K562 (cell line): ENCODE data around the gene LRRC15. TPM values are rescaled to one million over a fixed set of nuclear protein-coding genes. Genes with fewer than 3 reads are reported as not detected.
A peak's percentile ranks its signal among the peaks of the same experiment; 100 is the strongest.

ENCODE experiments used
- CBFA2T3 ChIP-seq: fragments of 450-650 bp; IDR thresholded peaks from 2 replicates; pipeline ENCODE4 v1.6.1; 2017
- CTBP1 ChIP-seq: fragments of 450-650 bp; IDR thresholded peaks from 2 replicates; pipeline ENCODE4 v1.6.1; 2016; ENCODE audit warnings: borderline replicate concordance
- EP400 ChIP-seq: fragments of 450-650 bp; IDR thresholded peaks from 2 replicates; pipeline ENCODE4 v1.6.1; 2017; ENCODE audit warnings: antibody characterized with exemption, mild to moderate bottlenecking, moderate library complexity
- FOXA1 ChIP-seq: fragments of 450-650 bp; IDR thresholded peaks from 2 replicates; pipeline ENCODE4 v1.6.1; 2016; ENCODE audit warnings: mild to moderate bottlenecking, borderline replicate concordance
- FOXJ2 ChIP-seq: fragments of 200-800 bp; sonication (Bioruptor generic); IDR thresholded peaks from 2 replicates; pipeline ENCODE4 v1.6.1; 2016; ENCODE audit warnings: missing genetic modification characterization, missing compliant biosample characterization
- MEIS2 ChIP-seq: fragments of 450-650 bp; IDR thresholded peaks from 2 replicates; pipeline ENCODE4 v1.6.1; 2014; ENCODE audit warnings: mild to moderate bottlenecking; ENCODE audit not compliant: partially characterized antibody
- RBM15 ChIP-seq: fragments of 200-400 bp; formaldehyde crosslinking; IDR thresholded peaks from 2 replicates; pipeline ENCODE4 v1.6.1; 2018; ENCODE audit warnings: mild to moderate bottlenecking, low read length, moderate library complexity; ENCODE audit not compliant: insufficient read depth
- SIN3A ChIP-seq, 2 experiments: fragments of 150-350 bp in 1 of 2; IDR thresholded peaks; 2 replicates each; pipeline ENCODE4 v1.6.1; 2011 to 2016; ENCODE audit warnings: borderline replicate concordance in 2 of 2, low read depth in 2 of 2, low read length in 2 of 2, mild to moderate bottlenecking in 2 of 2, moderate library complexity in 2 of 2; ENCODE audit not compliant: control insufficient read depth in 1 of 2
- SMARCA5 ChIP-seq: fragments of 450-650 bp; IDR thresholded peaks from 2 replicates; pipeline ENCODE4 v1.6.1; 2016
- SNIP1 ChIP-seq: fragments of 450-650 bp; IDR thresholded peaks from 2 replicates; pipeline ENCODE4 v1.7.1; 2017; ENCODE audit warnings: low read depth, mild to moderate bottlenecking
- ZNF253 ChIP-seq: fragments of 250-450 bp; sonication (Bioruptor Pico); conservative IDR thresholded peaks from 2 replicates; pipeline ENCODE4 v1.6.1; 2021; ENCODE audit warnings: mild to moderate bottlenecking
- ZNF644 ChIP-seq: fragments of 200-800 bp; sonication (Bioruptor generic); IDR thresholded peaks from 2 replicates; pipeline ENCODE4 v1.6.1; 2016; ENCODE audit warnings: low read depth, missing genetic modification characterization, missing compliant biosample characterization
- polyA plus RNA-seq, 8 experiments: library from polyadenylated mRNA; depleted of rRNA in 4 of 8; stranded (reverse) in 5 of 8; unstranded in 3 of 8; fragments of >200 nt; fragmentation: Nextera tagmentation in 2 of 8; fragmentation: Illumina TruSeq in 1 of 8; extraction: Ambion mirVana in 2 of 8; extraction: Trizol in 1 of 8; gene quantifications; 2 replicates each; pipeline versions ENCODE4 v1.2.1 to v1.2.3, GENCODE V29; 2011 to 2014; ENCODE audit warnings: inconsistent platforms in 1 of 8, missing spikeins in 1 of 8
- total RNA-seq, 7 experiments: library from RNA; depleted of rRNA in 6 of 7; stranded (reverse); fragments of >200 nt in 6 of 7; fragmentation: Illumina TruSeq in 2 of 7; extraction: Trizol in 2 of 7; gene quantifications; 2 replicates each; pipeline versions ENCODE4 v1.2.1 to v1.2.3, GENCODE V29; 2011 to 2021; ENCODE audit warnings: low replicate concordance in 1 of 7
- TF ChIP-seq, protein P1 (sequence below): fragments of 450-650 bp; formaldehyde crosslinking; IDR thresholded peaks from 2 replicates; pipeline ENCODE4 v1.4.0; 2022; ENCODE audit warnings: missing genetic modification characterization
- TF ChIP-seq, protein P2 (sequence below): fragments of 250-450 bp; sonication (Bioruptor Pico); IDR thresholded peaks from 2 replicates; pipeline ENCODE4 v1.9.0; 2021; ENCODE audit warnings: mild to moderate bottlenecking
- TF ChIP-seq, protein P3 (sequence below): fragments of 250-450 bp; sonication (Bioruptor Pico); IDR thresholded peaks from 2 replicates; pipeline ENCODE4 v1.8.0; 2022; ENCODE audit warnings: moderate library complexity, mild to moderate bottlenecking, inconsistent platforms
- TF ChIP-seq, protein P4 (sequence below): sonication (generic); formaldehyde crosslinking; IDR thresholded peaks from 2 replicates; pipeline ENCODE4 v1.8.1; 2023; ENCODE audit warnings: mild to moderate bottlenecking, missing genetic modification reagents
- TF ChIP-seq, protein P5 (sequence below): sonication (generic); formaldehyde crosslinking; IDR thresholded peaks from 2 replicates; pipeline ENCODE4 v1.8.0; 2022; ENCODE audit warnings: missing genetic modification reagents, mild to moderate bottlenecking, borderline replicate concordance

LRRC15 gene
- total and polyA plus RNA-seq, 9 of the 15 experiments (the other 6 are each of a cell fraction or from before 2014, with no cell fraction given), result not detected

DNA sequence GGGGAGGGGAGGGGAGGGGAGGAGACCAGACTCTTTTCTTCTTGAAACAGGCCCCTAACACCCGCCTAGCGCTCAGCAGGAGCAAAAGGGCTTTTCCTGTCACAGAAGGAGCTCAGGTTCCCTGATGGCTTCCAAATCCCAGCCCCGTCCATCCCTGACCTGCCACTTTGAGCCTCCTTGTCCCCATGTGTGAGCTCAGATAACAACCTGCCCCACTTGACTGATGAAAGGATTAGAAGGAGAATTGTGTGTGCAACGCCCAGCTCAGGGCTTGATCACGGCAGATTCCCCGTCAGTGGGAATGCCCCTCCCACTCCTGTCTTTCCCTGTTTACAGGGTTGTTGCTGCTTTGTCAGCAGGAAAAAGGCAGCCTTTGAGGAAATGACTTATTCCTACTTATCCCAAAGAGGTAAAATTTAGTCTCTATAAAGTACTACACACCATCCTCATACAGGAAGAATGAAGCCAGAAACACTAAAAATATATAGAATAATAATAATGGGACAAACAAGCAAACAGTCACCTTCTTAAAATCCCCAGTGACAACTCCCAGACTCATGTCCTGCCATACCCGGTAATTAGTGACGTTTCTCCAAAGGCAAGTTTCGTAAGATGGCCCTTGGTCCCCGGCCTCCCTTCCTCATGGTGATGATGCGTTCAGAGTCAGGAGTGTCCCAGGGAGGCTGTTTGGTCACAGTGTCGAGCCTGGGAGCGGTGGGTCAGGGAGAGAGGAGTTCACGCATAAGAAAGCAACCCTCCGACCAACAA lies 6.1 kb upstream of the LRRC15 start (continued):
- TF ChIP-seq FOXA1 (no peak), FOXJ2 (tag) (peak; percentile 49; the same call in 1 of the 2 replicates), CBFA2T3 (peak; percentile 37; the same call in 1 of the 2 replicates), RBM15 (no peak), EP400 (no peak), ZNF253 (no peak), SIN3A (IDR thresholded peaks at IDR 0.05; ENCODE audit: borderline replicate concordance in 2 of 2, control insufficient read depth in 1 of 2, low read depth in 2 of 2, low read length in 2 of 2) (no peak), ZNF644 (tag) (no peak), CTBP1 (peak; percentile 61; the same call in 1 of the 2 replicates), MEIS2 (peak; percentile 33), SNIP1 (no peak), SMARCA5 (no peak)
- TF ChIP-seq, protein P1, sequence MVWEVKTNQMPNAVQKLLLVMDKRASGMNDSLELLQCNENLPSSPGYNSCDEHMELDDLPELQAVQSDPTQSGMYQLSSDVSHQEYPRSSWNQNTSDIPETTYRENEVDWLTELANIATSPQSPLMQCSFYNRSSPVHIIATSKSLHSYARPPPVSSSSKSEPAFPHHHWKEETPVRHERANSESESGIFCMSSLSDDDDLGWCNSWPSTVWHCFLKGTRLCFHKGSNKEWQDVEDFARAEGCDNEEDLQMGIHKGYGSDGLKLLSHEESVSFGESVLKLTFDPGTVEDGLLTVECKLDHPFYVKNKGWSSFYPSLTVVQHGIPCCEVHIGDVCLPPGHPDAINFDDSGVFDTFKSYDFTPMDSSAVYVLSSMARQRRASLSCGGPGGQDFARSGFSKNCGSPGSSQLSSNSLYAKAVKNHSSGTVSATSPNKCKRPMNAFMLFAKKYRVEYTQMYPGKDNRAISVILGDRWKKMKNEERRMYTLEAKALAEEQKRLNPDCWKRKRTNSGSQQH (CRISPR knock-in tag), result no peak
- TF ChIP-seq, protein P2, sequence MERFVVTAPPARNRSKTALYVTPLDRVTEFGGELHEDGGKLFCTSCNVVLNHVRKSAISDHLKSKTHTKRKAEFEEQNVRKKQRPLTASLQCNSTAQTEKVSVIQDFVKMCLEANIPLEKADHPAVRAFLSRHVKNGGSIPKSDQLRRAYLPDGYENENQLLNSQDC (CRISPR knock-in tag), result no peak
- TF ChIP-seq, protein P3, sequence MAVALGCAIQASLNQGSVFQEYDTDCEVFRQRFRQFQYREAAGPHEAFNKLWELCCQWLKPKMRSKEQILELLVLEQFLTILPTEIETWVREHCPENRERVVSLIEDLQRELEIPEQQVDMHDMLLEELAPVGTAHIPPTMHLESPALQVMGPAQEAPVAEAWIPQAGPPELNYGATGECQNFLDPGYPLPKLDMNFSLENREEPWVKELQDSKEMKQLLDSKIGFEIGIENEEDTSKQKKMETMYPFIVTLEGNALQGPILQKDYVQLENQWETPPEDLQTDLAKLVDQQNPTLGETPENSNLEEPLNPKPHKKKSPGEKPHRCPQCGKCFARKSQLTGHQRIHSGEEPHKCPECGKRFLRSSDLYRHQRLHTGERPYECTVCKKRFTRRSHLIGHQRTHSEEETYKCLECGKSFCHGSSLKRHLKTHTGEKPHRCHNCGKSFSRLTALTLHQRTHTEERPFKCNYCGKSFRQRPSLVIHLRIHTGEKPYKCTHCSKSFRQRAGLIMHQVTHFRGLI, result no peak
- TF ChIP-seq, protein P4, sequence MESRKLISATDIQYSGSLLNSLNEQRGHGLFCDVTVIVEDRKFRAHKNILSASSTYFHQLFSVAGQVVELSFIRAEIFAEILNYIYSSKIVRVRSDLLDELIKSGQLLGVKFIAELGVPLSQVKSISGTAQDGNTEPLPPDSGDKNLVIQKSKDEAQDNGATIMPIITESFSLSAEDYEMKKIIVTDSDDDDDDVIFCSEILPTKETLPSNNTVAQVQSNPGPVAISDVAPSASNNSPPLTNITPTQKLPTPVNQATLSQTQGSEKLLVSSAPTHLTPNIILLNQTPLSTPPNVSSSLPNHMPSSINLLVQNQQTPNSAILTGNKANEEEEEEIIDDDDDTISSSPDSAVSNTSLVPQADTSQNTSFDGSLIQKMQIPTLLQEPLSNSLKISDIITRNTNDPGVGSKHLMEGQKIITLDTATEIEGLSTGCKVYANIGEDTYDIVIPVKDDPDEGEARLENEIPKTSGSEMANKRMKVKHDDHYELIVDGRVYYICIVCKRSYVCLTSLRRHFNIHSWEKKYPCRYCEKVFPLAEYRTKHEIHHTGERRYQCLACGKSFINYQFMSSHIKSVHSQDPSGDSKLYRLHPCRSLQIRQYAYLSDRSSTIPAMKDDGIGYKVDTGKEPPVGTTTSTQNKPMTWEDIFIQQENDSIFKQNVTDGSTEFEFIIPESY (CRISPR knock-in tag), result no peak
- TF ChIP-seq, protein P5, sequence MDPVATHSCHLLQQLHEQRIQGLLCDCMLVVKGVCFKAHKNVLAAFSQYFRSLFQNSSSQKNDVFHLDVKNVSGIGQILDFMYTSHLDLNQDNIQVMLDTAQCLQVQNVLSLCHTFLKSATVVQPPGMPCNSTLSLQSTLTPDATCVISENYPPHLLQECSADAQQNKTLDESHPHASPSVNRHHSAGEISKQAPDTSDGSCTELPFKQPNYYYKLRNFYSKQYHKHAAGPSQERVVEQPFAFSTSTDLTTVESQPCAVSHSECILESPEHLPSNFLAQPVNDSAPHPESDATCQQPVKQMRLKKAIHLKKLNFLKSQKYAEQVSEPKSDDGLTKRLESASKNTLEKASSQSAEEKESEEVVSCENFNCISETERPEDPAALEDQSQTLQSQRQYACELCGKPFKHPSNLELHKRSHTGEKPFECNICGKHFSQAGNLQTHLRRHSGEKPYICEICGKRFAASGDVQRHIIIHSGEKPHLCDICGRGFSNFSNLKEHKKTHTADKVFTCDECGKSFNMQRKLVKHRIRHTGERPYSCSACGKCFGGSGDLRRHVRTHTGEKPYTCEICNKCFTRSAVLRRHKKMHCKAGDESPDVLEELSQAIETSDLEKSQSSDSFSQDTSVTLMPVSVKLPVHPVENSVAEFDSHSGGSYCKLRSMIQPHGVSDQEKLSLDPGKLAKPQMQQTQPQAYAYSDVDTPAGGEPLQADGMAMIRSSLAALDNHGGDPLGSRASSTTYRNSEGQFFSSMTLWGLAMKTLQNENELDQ (CRISPR knock-in tag), result no peak
